ENCODE data around the gene TTLL4. TPM values are rescaled to one million over a fixed set of nuclear protein-coding genes. Genes with fewer than 3 reads are reported as not detected.

TTLL4 gene
- total RNA-seq, 2 donors from 2014 or later = 9.1 to 31.3 TPM

DNA sequence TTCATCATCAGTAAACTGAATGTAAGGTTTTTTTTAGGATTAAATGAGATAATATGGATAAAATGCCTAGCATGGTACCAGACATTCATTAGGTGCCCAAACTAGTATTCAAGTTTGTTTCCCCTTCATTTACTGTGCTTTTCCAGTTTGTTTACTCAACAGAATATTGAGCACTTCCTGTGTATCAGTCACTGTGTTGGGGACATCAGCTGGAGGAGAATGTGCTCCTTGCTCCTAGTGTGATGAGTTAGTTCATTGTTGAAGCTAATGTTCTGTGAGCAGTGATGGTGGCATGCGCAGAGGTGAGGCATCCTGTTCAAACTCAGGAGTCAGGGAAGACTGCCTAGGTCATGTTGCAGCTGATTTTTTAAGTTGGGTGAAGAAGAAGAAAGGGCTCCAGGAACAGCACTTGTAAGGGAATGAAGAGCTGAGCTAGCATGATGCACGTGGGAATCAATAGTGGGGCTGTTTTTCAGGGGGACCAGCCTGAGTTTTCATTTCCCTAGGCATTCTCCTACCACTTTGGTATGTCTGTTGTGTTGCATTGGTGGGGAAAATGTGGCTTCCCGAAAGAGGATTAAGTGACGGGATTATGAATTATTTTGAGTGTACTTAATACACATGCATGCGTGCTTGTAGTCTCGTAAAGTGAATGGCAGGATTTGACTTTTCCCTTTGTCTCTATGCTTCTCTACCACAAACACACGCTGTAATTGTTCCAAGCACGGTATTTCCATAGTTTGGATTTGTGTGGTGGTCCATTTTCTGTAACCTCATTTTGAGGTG lies 23.7 kb downstream of the TTLL4 start:
- peaks cover 3 to 5% of the 10 kb centered on the region in 2 donors for H3K36me3 ChIP-seq (replicated peaks in 1 of 2; ENCODE audit: insufficient read depth in 1 of 2, low read depth in 2 of 2)
- no peak overlapping the region for H3K4me3 ChIP-seq
- no peak for DNase-seq
- H3K27ac ChIP-seq = peak overlapping the region in 1 of 4 donors; percentile 46
- H3K9me3 ChIP-seq = no peaks in the 10 kb centered on the region
- peaks cover 5% of the 10 kb centered on the region for H3K4me1 ChIP-seq
- TF ChIP-seq, protein P1, sequence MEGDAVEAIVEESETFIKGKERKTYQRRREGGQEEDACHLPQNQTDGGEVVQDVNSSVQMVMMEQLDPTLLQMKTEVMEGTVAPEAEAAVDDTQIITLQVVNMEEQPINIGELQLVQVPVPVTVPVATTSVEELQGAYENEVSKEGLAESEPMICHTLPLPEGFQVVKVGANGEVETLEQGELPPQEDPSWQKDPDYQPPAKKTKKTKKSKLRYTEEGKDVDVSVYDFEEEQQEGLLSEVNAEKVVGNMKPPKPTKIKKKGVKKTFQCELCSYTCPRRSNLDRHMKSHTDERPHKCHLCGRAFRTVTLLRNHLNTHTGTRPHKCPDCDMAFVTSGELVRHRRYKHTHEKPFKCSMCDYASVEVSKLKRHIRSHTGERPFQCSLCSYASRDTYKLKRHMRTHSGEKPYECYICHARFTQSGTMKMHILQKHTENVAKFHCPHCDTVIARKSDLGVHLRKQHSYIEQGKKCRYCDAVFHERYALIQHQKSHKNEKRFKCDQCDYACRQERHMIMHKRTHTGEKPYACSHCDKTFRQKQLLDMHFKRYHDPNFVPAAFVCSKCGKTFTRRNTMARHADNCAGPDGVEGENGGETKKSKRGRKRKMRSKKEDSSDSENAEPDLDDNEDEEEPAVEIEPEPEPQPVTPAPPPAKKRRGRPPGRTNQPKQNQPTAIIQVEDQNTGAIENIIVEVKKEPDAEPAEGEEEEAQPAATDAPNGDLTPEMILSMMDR (IDR thresholded peaks at IDR 0.05) = no peak
- no peak for TF ChIP-seq POLR2A (IDR thresholded peaks at IDR 0.05)
- no peak for ATAC-seq
- intact Hi-C loops (cut with DNase I) = no loop called here
- H3K27me3 ChIP-seq = no peaks in the 10 kb centered on the region
- WGBS, 2 donors = 90 to 95% methylated on average over 8 of the region's 8 CpGs

DNA sequence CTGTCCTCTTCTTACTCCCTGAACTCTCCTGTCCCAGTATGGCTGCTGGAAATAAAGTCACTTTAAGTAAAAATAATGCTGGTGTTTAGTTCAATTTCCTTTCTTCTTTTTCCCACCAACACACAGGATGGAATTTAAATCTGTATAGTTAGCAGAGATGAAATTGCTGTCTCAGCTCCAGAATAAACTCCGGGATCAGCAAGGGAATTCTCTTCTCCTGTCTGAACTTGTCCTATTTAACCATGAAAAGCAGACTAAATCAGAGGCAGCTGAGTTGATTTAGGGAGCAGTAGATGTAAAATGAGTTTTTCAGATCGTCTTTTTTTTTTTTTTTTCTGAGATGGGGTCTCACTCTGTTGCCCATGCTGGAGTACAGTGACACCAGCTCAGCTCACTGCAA lies 25.9 kb downstream of the TTLL4 start:
- ATAC-seq (no peak), DNase-seq (no peak)
- Histone ChIP-seq H3K27me3 (no peaks in the 10 kb centered on the region), H3K4me3 (no peak overlapping the region), H3K36me3 (replicated peaks in 1 of 2; ENCODE audit: insufficient read depth in 1 of 2, low read depth in 2 of 2) (peaks cover 3 to 5% of the 10 kb centered on the region in 2 donors), H3K27ac (no peak overlapping the region), H3K9me3 (no peaks in the 10 kb centered on the region), H3K4me1 (peaks cover 5% of the 10 kb centered on the region)
- WGBS, 2 donors = 67 to 71% methylated on average over 2 of the region's 2 CpGs
- TF ChIP-seq POLR2A (IDR thresholded peaks at IDR 0.05) = no peak
- TF ChIP-seq, protein P1 (IDR thresholded peaks at IDR 0.05) = no peak
- intact Hi-C loops (cut with DNase I) = no loop called here

DNA sequence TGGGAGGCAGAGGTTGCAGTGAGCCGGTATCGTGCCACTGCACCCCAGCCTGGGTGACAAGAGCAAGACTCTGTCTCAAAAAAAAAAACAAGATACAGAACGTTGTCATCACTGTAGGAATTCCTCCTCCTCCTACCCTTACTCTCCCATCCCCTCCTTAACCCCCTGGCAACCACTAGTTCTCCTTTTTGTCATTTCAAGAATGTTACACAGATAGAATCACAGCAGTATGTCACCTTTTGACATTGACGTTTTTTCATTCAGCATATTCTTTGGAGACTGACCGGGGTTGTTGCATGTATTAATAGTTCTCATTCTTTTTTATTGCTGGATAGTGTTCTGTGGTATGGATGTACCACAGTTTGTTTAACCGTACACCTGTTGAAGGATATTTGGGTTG lies 32.4 kb downstream of the TTLL4 start:
- Histone ChIP-seq H3K36me3 (replicated peaks in 1 of 2; ENCODE audit: insufficient read depth in 1 of 2, low read depth in 2 of 2) (peaks cover 2 to 5% of the 10 kb centered on the region in 2 donors), H3K4me1 (peaks cover 5% of the 10 kb centered on the region), H3K4me3 (no peak overlapping the region), H3K27me3 (no peaks in the 10 kb centered on the region), H3K27ac (no peak overlapping the region), H3K9me3 (no peaks in the 10 kb centered on the region)
- TF ChIP-seq POLR2A (IDR thresholded peaks at IDR 0.05) = no peak
- TF ChIP-seq, protein P1 (IDR thresholded peaks at IDR 0.05) = no peak
- 67 to 84% methylated on average over 6 of the region's 6 CpGs for WGBS, 2 donors
- intact Hi-C loops (cut with DNase I) = no loop called here
- ATAC-seq = no peak
- DNase-seq = no peak

DNA sequence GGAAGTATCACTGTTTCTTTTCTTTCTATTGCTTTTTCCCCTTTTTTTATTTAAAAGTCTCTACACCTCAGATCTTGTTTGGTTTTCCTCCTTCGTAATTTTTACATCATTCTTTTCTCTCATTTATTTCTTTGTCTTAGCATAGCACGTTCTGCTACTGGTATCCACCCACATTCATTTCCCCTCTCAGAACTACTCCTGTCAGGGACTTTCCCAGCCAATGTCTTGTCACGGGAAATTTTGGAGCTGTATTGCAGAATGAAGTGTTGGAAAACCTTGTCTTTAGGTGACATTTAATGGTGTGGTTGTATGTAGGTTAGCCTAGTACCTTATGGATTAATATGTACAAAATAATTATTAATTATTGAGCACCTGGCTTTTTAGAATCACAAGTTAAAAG lies 34.0 kb downstream of the TTLL4 start:
- intact Hi-C loops (cut with DNase I) = no loop called here
- TF ChIP-seq, protein P1 (IDR thresholded peaks at IDR 0.05) = no peak
- no peak for TF ChIP-seq POLR2A (IDR thresholded peaks at IDR 0.05)
- H3K4me3 ChIP-seq = no peak overlapping the region
- no peaks in the 10 kb centered on the region for H3K9me3 ChIP-seq
- whole genome bisulfite sequencing, 2 donors = 59 to 71% methylated on average over 3 of the region's 3 CpGs
- ATAC-seq = no peak
- peaks cover 5% of the 10 kb centered on the region for H3K4me1 ChIP-seq
- H3K27me3 ChIP-seq = no peaks in the 10 kb centered on the region
- DNase-seq = no peak
- H3K36me3 ChIP-seq (replicated peaks in 1 of 2; ENCODE audit: insufficient read depth in 1 of 2, low read depth in 2 of 2) = peaks cover 0 to 8% of the 10 kb centered on the region in 2 donors
- H3K27ac ChIP-seq = peak overlapping the region in 1 of 4 donors; percentile 67

DNA sequence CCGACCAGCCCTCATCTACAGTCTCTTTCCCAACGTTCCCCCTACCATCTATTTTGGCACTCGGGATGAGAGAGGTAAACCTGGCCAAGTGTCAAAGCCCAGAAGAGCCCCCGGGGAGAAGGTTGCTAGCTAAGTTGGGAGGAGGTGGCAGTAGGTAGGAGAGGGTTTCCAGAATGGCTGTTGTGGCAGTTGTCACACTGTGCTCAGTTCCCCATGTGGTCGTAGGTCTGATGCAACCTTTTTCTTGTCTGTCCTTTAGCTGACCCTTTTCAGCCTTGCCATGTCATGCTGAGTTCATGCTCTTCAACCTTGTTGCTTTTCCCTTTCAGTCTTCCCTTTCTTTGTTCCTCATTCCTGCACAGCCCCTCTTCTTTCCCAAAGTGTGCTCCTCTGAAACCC lies 34.5 kb downstream of the TTLL4 start:
- Histone ChIP-seq H3K9me3 (no peaks in the 10 kb centered on the region), H3K36me3 (replicated peaks in 1 of 2; ENCODE audit: insufficient read depth in 1 of 2, low read depth in 2 of 2) (peaks cover 0 to 13% of the 10 kb centered on the region in 2 donors), H3K4me3 (no peak overlapping the region), H3K27ac (peak overlapping the region in 3 of 4 donors; percentile 32 to 67 (median 66)), H3K4me1 (peaks cover 5% of the 10 kb centered on the region), H3K27me3 (no peaks in the 10 kb centered on the region)
- WGBS, 2 donors = 60 to 77% methylated on average over 5 of the region's 5 CpGs
- ATAC-seq (peak; percentile 38), DNase-seq (peak in 1 of 4 donors; percentile 54)
- TF ChIP-seq POLR2A (IDR thresholded peaks at IDR 0.05) = no peak
- TF ChIP-seq, protein P1 (IDR thresholded peaks at IDR 0.05) = no peak
- intact Hi-C loops (cut with DNase I) = no loop called here

All from body of pancreas (tissue), 4 donors.